ENCODE results near the gene DIP2C. TPM values are rescaled to one million over a fixed set of nuclear protein-coding genes. Genes with fewer than 3 reads are reported as not detected.

The DIP2C gene
- polyA plus RNA-seq, 3 donors, result 0.11 TPM; not detected in 2

DNA sequence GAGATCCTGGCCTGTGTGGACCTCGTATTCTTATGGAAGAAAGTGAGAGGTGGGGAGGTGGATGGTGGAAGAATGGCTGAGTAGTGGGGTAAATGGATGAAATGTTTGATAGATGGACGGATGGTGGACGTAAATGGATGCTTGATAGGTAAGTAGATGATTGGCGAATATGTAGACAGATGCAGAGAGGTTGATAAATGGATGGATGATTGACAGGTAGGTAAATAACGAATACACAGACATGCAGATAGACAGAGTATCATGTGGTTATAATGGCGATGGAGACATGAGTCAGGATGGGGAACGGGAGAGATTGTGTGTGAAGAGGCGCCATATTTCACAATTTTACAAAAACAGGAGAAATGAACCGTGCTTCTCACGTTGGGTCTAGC is 219.5 kb downstream of the DIP2C start:
- Histone ChIP-seq H2AFZ (ENCODE audit: insufficient read depth, low read depth, low read length, poor library complexity, severe bottlenecking) (no peak overlapping the region), H4K20me1 (ENCODE audit: insufficient read depth, low read length) (no peaks in the 10 kb centered on the region), H3K4me3 (replicated peaks in 1 of 3; ENCODE audit: low read depth in 2 of 3, low read length in 3 of 3) (no peak overlapping the region), H3K4me2 (replicated peaks; ENCODE audit: extremely low read depth, low read length, poor library complexity, severe bottlenecking) (no peak overlapping the region), H3K36me3 (replicated peaks in 1 of 2; ENCODE audit: control insufficient read depth in 1 of 2, insufficient read depth in 2 of 2, low read length in 2 of 2) (no peaks in the 10 kb centered on the region), H3K27ac (ENCODE audit: low read depth in 1 of 2, low read length in 2 of 2) (no peak overlapping the region), H3K9ac (ENCODE audit: insufficient read depth, low read length, poor library complexity, severe bottlenecking) (no peak overlapping the region), H3K4me1 (ENCODE audit: control insufficient read depth in 1 of 2, insufficient read depth in 2 of 2, low read length in 2 of 2) (no peaks in the 10 kb centered on the region), H3K27me3 (ENCODE audit: control insufficient read depth in 2 of 2, insufficient read depth in 2 of 2, low read length in 2 of 2) (no peaks in the 10 kb centered on the region), H3K79me2 (ENCODE audit: insufficient read depth, low read length) (no peaks in the 10 kb centered on the region), H3K9me3 (replicated peaks in 1 of 2; ENCODE audit: control insufficient read depth in 1 of 2, insufficient read depth in 1 of 2, low read length in 2 of 2) (no peaks in the 10 kb centered on the region)
- no peak overlapping the region for H3K27ac Mint-ChIP-seq
- peaks cover 0 to 8% (median 1%) of the 10 kb centered on the region in 7 donors for H3K9me3 Mint-ChIP-seq
- no peaks in the 10 kb centered on the region for H3K36me3 Mint-ChIP-seq
- H3K27me3 Mint-ChIP-seq (ENCODE audit: low read depth in 3 of 3), result peaks cover 1 to 3% (median 2%) of the 10 kb centered on the region in 3 donors
- DNase-seq, result no peak
- intact Hi-C loops (cut with micrococcal nuclease), result no loop called here
- no peaks in the 10 kb centered on the region for H3K4me1 Mint-ChIP-seq
- no peak for TF ChIP-seq CTCF (IDR thresholded peaks at IDR 0.05)
- no peak overlapping the region for H3K4me3 Mint-ChIP-seq
- 92% methylated on average over 7 of the region's 10 CpGs for WGBS (ENCODE audit: insufficient coverage)

- Histone ChIP-seq H3K4me2 (replicated peaks; ENCODE audit: extremely low read depth, low read length, poor library complexity, severe bottlenecking) (no peak overlapping the region), H4K20me1 (ENCODE audit: insufficient read depth, low read length) (no peaks in the 10 kb centered on the region), H3K9me3 (replicated peaks in 1 of 2; ENCODE audit: control insufficient read depth in 1 of 2, insufficient read depth in 1 of 2, low read length in 2 of 2) (no peaks in the 10 kb centered on the region), H3K79me2 (ENCODE audit: insufficient read depth, low read length) (no peaks in the 10 kb centered on the region), H3K36me3 (replicated peaks in 1 of 2; ENCODE audit: control insufficient read depth in 1 of 2, insufficient read depth in 2 of 2, low read length in 2 of 2) (no peaks in the 10 kb centered on the region), H3K4me3 (replicated peaks in 1 of 3; ENCODE audit: low read depth in 2 of 3, low read length in 3 of 3) (no peak overlapping the region), H3K27ac (ENCODE audit: low read depth in 1 of 2, low read length in 2 of 2) (no peak overlapping the region), H3K4me1 (ENCODE audit: control insufficient read depth in 1 of 2, insufficient read depth in 2 of 2, low read length in 2 of 2) (no peaks in the 10 kb centered on the region), H3K27me3 (ENCODE audit: control insufficient read depth in 2 of 2, insufficient read depth in 2 of 2, low read length in 2 of 2) (no peaks in the 10 kb centered on the region), H3K9ac (ENCODE audit: insufficient read depth, low read length, poor library complexity, severe bottlenecking) (no peak overlapping the region), H2AFZ (ENCODE audit: insufficient read depth, low read depth, low read length, poor library complexity, severe bottlenecking) (no peak overlapping the region)
- H3K27ac Mint-ChIP-seq, result no peak overlapping the region
- 96% methylated on average over 7 of the region's 12 CpGs for WGBS (ENCODE audit: insufficient coverage)
- intact Hi-C loops (cut with micrococcal nuclease), result no loop called here
- H3K36me3 Mint-ChIP-seq, result no peaks in the 10 kb centered on the region
- H3K27me3 Mint-ChIP-seq (ENCODE audit: low read depth in 3 of 3), result peaks cover 6 to 11% (median 7%) of the 10 kb centered on the region in 3 donors
- peaks cover 0 to 8% (median 6%) of the 10 kb centered on the region in 7 donors for H3K9me3 Mint-ChIP-seq
- no peaks in the 10 kb centered on the region for H3K4me1 Mint-ChIP-seq
- no peak overlapping the region for H3K4me3 Mint-ChIP-seq
- no peak for TF ChIP-seq CTCF (IDR thresholded peaks at IDR 0.05)
- DNase-seq, result no peak
Measured at GRCh38 chr10:459743-460142, 229.7 kb downstream of the DIP2C start.

Measured in CD14-positive monocyte (primary cell).